Muscle of leg (tissue), 11 donors: ENCODE measurements around the gene IFT74. TPM values are rescaled to one million over a fixed set of nuclear protein-coding genes. Genes with fewer than 3 reads are reported as not detected.
A peak's percentile ranks its signal among the peaks of the same experiment; 100 is the strongest.

Experiments
- DNase-seq: peaks from one replicate; pipeline ENCODE4 v3.0.0; 2013
- H3K27ac ChIP-seq: one replicate; pipeline ENCODE4 v1.5.1; 2013; ENCODE audit warnings: mild to moderate bottlenecking, low read length, control low read depth
- H3K27me3 ChIP-seq: one replicate; pipeline ENCODE4 v1.6.1; 2013; ENCODE audit warnings: low read length; ENCODE audit not compliant: control insufficient read depth, insufficient read depth
- H3K36me3 ChIP-seq: one replicate; pipeline ENCODE4 v1.6.1; 2013; ENCODE audit warnings: low read length; ENCODE audit not compliant: control insufficient read depth, insufficient read depth
- H3K4me1 ChIP-seq: one replicate; pipeline ENCODE4 v1.6.1; 2013; ENCODE audit warnings: low read length; ENCODE audit not compliant: control insufficient read depth, insufficient read depth
- H3K4me3 ChIP-seq: one replicate; pipeline ENCODE4 v1.5.1; 2013; ENCODE audit warnings: low read length, control low read depth
- H3K9me3 ChIP-seq: replicated peaks from 2 replicates; pipeline ENCODE4 v1.6.1; 2013; ENCODE audit warnings: low read depth, low read length; ENCODE audit not compliant: control insufficient read depth
- WGBS: methylation state at CpG from one replicate; pipeline ENCODE4 v1.1.5; 2013; ENCODE audit warnings: missing lambda C conversion rate; ENCODE audit not compliant: insufficient coverage; 5-methylcytosine and 5-hydroxymethylcytosine counted together
- polyA plus RNA-seq, 8 donors: library from polyadenylated mRNA; unstranded; fragments of 120-200 nt; gene quantifications; one replicate each; pipeline versions ENCODE4 v1.2.1 to v1.2.3, GENCODE V29; 2013; ENCODE audit warnings: inconsistent platforms in 1 of 8, low replicate concordance in 1 of 8; ENCODE audit not compliant: insufficient read length in 8 of 8, insufficient read depth in 1 of 8
- total RNA-seq: library from RNA; stranded (reverse); fragments of 120-200 nt; gene quantifications from one replicate; pipeline ENCODE4 v1.2.4, GENCODE V29; 2013

IFT74 gene
- total and polyA plus RNA-seq, 9 donors = 12.6 to 15.1 (median 13.9) TPM

GRCh38 chr9:26973989-26974388 is 17.8 kb downstream of the IFT74 start:
- no peak for DNase-seq
- no peaks in the 10 kb centered on the region for H3K27me3 ChIP-seq

GRCh38 chr9:26974927-26975326 is 18.7 kb downstream of the IFT74 start:
- Histone ChIP-seq H3K36me3 (peaks cover 4% of the 10 kb centered on the region), H3K4me1 (no peaks in the 10 kb centered on the region), H3K27ac (no peak overlapping the region), H3K4me3 (no peak overlapping the region), H3K9me3 (no peaks in the 10 kb centered on the region), H3K27me3 (no peaks in the 10 kb centered on the region)
- no peak for DNase-seq
- WGBS = 81% methylated on average over 3 of the region's 4 CpGs

More at GRCh38 chr9:26973989-26974388, 17.8 kb downstream of the IFT74 start:
- H3K27ac ChIP-seq = no peak overlapping the region
- H3K4me3 ChIP-seq = no peak overlapping the region
- no peaks in the 10 kb centered on the region for H3K9me3 ChIP-seq
- peaks cover 4% of the 10 kb centered on the region for H3K36me3 ChIP-seq
- no peaks in the 10 kb centered on the region for H3K4me1 ChIP-seq
- WGBS = no CpG with 5 or more reads among the region's 5 CpGs

GRCh38 chr9:26975728-26976707 is 19.8 kb downstream of the IFT74 start:
- no peaks in the 10 kb centered on the region for H3K27me3 ChIP-seq
- peaks cover 4% of the 10 kb centered on the region for H3K36me3 ChIP-seq
- H3K9me3 ChIP-seq = no peaks in the 10 kb centered on the region
- H3K4me1 ChIP-seq = no peaks in the 10 kb centered on the region
- no peak overlapping the region for H3K27ac ChIP-seq
- WGBS = 89% methylated on average over 10 of the region's 18 CpGs
- H3K4me3 ChIP-seq = no peak overlapping the region
- peak; percentile 42 for DNase-seq

- Histone ChIP-seq H3K4me1 (no peaks in the 10 kb centered on the region), H3K9me3 (no peaks in the 10 kb centered on the region), H3K27ac (no peak overlapping the region), H3K27me3 (no peaks in the 10 kb centered on the region), H3K4me3 (no peak overlapping the region), H3K36me3 (peaks cover 9% of the 10 kb centered on the region)
- no CpG with 5 or more reads among the region's 1 CpG for WGBS
- no peak for DNase-seq
These were observed 27.1 kb downstream of the IFT74 start for GRCh38 chr9:26983340-26983739.

- Histone ChIP-seq H3K27me3 (no peaks in the 10 kb centered on the region), H3K4me3 (no peak overlapping the region), H3K36me3 (peaks cover 2% of the 10 kb centered on the region), H3K27ac (no peak overlapping the region), H3K9me3 (no peaks in the 10 kb centered on the region), H3K4me1 (no peaks in the 10 kb centered on the region)
- no peak for DNase-seq
- no CpG with 5 or more reads among the region's 2 CpGs for WGBS
These were observed 39.6 kb downstream of the IFT74 start for GRCh38 chr9:26995810-26996209.

- H3K4me3 ChIP-seq = no peak overlapping the region
- H3K36me3 ChIP-seq = no peaks in the 10 kb centered on the region
- H3K9me3 ChIP-seq = no peaks in the 10 kb centered on the region
- H3K27ac ChIP-seq = no peak overlapping the region
- no CpG with 5 or more reads among the region's 3 CpGs for WGBS
- no peak for DNase-seq
- H3K4me1 ChIP-seq = no peaks in the 10 kb centered on the region
- H3K27me3 ChIP-seq = no peaks in the 10 kb centered on the region
These were observed 47.3 kb downstream of the IFT74 start for GRCh38 chr9:27003426-27004077.

GRCh38 chr9:27005491-27005890 is 49.3 kb downstream of the IFT74 start, which contains the start of gene LRRC19:
LRRC19 (minus strand) TSS chr9:27005672; CDS start chr9:26999694, 5,978 bp downstream.
- DNase-seq = no peak
- WGBS = no CpG with 5 or more reads among the region's 3 CpGs
- H3K9me3 ChIP-seq = no peaks in the 10 kb centered on the region
- no peaks in the 10 kb centered on the region for H3K4me1 ChIP-seq
- H3K4me3 ChIP-seq = no peak within 1 kb of the TSS
- no peaks in the 10 kb centered on the region for H3K36me3 ChIP-seq
- no peak within 1 kb of the TSS for H3K27ac ChIP-seq
- H3K27me3 ChIP-seq = no peaks in the 10 kb centered on the region

GRCh38 chr9:27019589-27019988 is 63.4 kb downstream of the IFT74 start:
- no peaks in the 10 kb centered on the region for H3K27me3 ChIP-seq
- H3K4me3 ChIP-seq = no peak overlapping the region
- H3K36me3 ChIP-seq = peaks cover 22% of the 10 kb centered on the region
- H3K27ac ChIP-seq = no peak overlapping the region
- no peaks in the 10 kb centered on the region for H3K4me1 ChIP-seq
- DNase-seq = no peak
- H3K9me3 ChIP-seq = peaks cover 4% of the 10 kb centered on the region

- Histone ChIP-seq H3K9me3 (peaks cover 6% of the 10 kb centered on the region), H3K27me3 (no peaks in the 10 kb centered on the region), H3K27ac (no peak overlapping the region), H3K4me1 (no peaks in the 10 kb centered on the region), H3K36me3 (peaks cover 17% of the 10 kb centered on the region), H3K4me3 (no peak overlapping the region)
- WGBS = no CpG with 5 or more reads among the region's 5 CpGs
- DNase-seq = no peak
These were observed 66.7 kb downstream of the IFT74 start for GRCh38 chr9:27022920-27023319.

- H3K27ac ChIP-seq = no peak overlapping the region
- H3K9me3 ChIP-seq = peaks cover 6% of the 10 kb centered on the region
- H3K36me3 ChIP-seq = peaks cover 8% of the 10 kb centered on the region
- H3K4me3 ChIP-seq = no peak overlapping the region
- H3K27me3 ChIP-seq = no peaks in the 10 kb centered on the region
- DNase-seq = peak; percentile 7
- no CpG with 5 or more reads among the region's 7 CpGs for WGBS
- H3K4me1 ChIP-seq = no peaks in the 10 kb centered on the region
These were observed 73.0 kb downstream of the IFT74 start for GRCh38 chr9:27029186-27029585.
